SK-N-SH treated with all-trans-retinoic acid at 6 μM for 48 hours (cell line): ENCODE data around the gene NXN.

ENCODE experiments used
- ATAC-seq: fragments of 200-7000 bp; cut with Tn5 transposase; 3 replicates; pipeline ENCODE4 v1.9.1; 2020; ENCODE audit warnings: mild to moderate bottlenecking, moderate library complexity
- ARNTL ChIP-seq: fragments of 450-650 bp; formaldehyde crosslinking; IDR thresholded peaks from 2 replicates; pipeline ENCODE4 v1.5.0; 2020; ENCODE audit warnings: low read depth, mild to moderate bottlenecking, moderate library complexity, borderline replicate concordance
- CREB5 ChIP-seq: fragments of 250-450 bp; sonication (Bioruptor Pico); IDR thresholded peaks from 2 replicates; pipeline ENCODE4 v1.5.1; 2020; ENCODE audit warnings: low read depth, mild to moderate bottlenecking, moderate library complexity
- CSDC2 ChIP-seq: fragments of 250-450 bp; sonication (Bioruptor Pico); IDR thresholded peaks from 2 replicates; pipeline ENCODE4 v1.5.0; 2020; ENCODE audit warnings: mild to moderate bottlenecking, moderate library complexity
- ESRRG ChIP-seq: fragments of 250-450 bp; sonication (Bioruptor Pico); IDR thresholded peaks from 2 replicates; pipeline ENCODE4 v1.6.1; 2021; ENCODE audit warnings: mild to moderate bottlenecking
- GLIS3 ChIP-seq: fragments of 250-450 bp; sonication (Bioruptor Pico); IDR thresholded peaks from 2 replicates; pipeline ENCODE4 v1.5.0; 2020; ENCODE audit warnings: mild to moderate bottlenecking, moderate library complexity
- ISL1 ChIP-seq: fragments of 250-450 bp; sonication (Bioruptor Pico); IDR thresholded peaks from 2 replicates; pipeline ENCODE4 v2.1.2; 2022; ENCODE audit warnings: mild to moderate bottlenecking, moderate library complexity
- OSR1 ChIP-seq: fragments of 250-450 bp; sonication (Bioruptor Pico); IDR thresholded peaks from 2 replicates; pipeline ENCODE4 v1.8.0; 2022; ENCODE audit warnings: moderate library complexity, mild to moderate bottlenecking, inconsistent platforms
- PATZ1 ChIP-seq: fragments of 250-450 bp; sonication (Bioruptor Pico); IDR thresholded peaks from 2 replicates; pipeline ENCODE4 v1.8.0; 2020; ENCODE audit warnings: mild to moderate bottlenecking, moderate library complexity, borderline replicate concordance
- POU6F1 ChIP-seq: fragments of 250-450 bp; sonication (Bioruptor Pico); IDR thresholded peaks from 2 replicates; pipeline ENCODE4 v1.8.0; 2021; ENCODE audit warnings: low read depth, mild to moderate bottlenecking, moderate library complexity, borderline replicate concordance
- PPARA ChIP-seq: fragments of 250-450 bp; sonication (Bioruptor Pico); IDR thresholded peaks from 2 replicates; pipeline ENCODE4 v1.5.0; 2020; ENCODE audit warnings: mild to moderate bottlenecking, borderline replicate concordance
- RARB ChIP-seq: fragments of 250-450 bp; sonication (Bioruptor Pico); IDR thresholded peaks from 2 replicates; pipeline ENCODE4 v1.8.0; 2021; ENCODE audit warnings: mild to moderate bottlenecking, moderate library complexity
- SNAI2 ChIP-seq: fragments of 250-450 bp; sonication (Bioruptor Pico); IDR thresholded peaks from 2 replicates; pipeline ENCODE4 v1.5.0; 2020; ENCODE audit warnings: mild to moderate bottlenecking, moderate library complexity
- TOX ChIP-seq: fragments of 250-450 bp; sonication (Bioruptor Pico); IDR thresholded peaks from 2 replicates; pipeline ENCODE4 v1.8.0; 2021; ENCODE audit warnings: mild to moderate bottlenecking, moderate library complexity, borderline replicate concordance
- ZC3H10 ChIP-seq: fragments of 250-450 bp; sonication (Bioruptor Pico); IDR thresholded peaks from 2 replicates; pipeline ENCODE4 v1.5.1; 2021; ENCODE audit warnings: mild to moderate bottlenecking, moderate library complexity
- ZFP3 ChIP-seq: fragments of 250-450 bp; sonication (Bioruptor Pico); IDR thresholded peaks from 2 replicates; pipeline ENCODE4 v1.5.0; 2020; ENCODE audit warnings: mild to moderate bottlenecking, moderate library complexity
- ZFP30 ChIP-seq: fragments of 450-650 bp; formaldehyde crosslinking; IDR thresholded peaks from 2 replicates; pipeline ENCODE4 v1.5.0; 2022; ENCODE audit warnings: mild to moderate bottlenecking, moderate library complexity
- ZNF565 ChIP-seq: fragments of 450-650 bp; formaldehyde crosslinking; conservative IDR thresholded peaks from 2 replicates; pipeline ENCODE4 v1.5.0; 2020; ENCODE audit warnings: low read depth, mild to moderate bottlenecking, moderate library complexity
- ZNF70 ChIP-seq: fragments of 450-650 bp; formaldehyde crosslinking; IDR thresholded peaks from 2 replicates; pipeline ENCODE4 v1.5.0; 2020; ENCODE audit warnings: mild to moderate bottlenecking, moderate library complexity
- ZNF8 ChIP-seq: fragments of 450-650 bp; formaldehyde crosslinking; IDR thresholded peaks from 2 replicates; pipeline ENCODE4 v1.5.0; 2020; ENCODE audit warnings: mild to moderate bottlenecking, moderate library complexity
- TF ChIP-seq, protein P1 (sequence below): fragments of 250-450 bp; sonication (Bioruptor Pico); IDR thresholded peaks from 2 replicates; pipeline ENCODE4 v1.5.0; 2020; ENCODE audit warnings: mild to moderate bottlenecking, moderate library complexity

NXN gene

DNA sequence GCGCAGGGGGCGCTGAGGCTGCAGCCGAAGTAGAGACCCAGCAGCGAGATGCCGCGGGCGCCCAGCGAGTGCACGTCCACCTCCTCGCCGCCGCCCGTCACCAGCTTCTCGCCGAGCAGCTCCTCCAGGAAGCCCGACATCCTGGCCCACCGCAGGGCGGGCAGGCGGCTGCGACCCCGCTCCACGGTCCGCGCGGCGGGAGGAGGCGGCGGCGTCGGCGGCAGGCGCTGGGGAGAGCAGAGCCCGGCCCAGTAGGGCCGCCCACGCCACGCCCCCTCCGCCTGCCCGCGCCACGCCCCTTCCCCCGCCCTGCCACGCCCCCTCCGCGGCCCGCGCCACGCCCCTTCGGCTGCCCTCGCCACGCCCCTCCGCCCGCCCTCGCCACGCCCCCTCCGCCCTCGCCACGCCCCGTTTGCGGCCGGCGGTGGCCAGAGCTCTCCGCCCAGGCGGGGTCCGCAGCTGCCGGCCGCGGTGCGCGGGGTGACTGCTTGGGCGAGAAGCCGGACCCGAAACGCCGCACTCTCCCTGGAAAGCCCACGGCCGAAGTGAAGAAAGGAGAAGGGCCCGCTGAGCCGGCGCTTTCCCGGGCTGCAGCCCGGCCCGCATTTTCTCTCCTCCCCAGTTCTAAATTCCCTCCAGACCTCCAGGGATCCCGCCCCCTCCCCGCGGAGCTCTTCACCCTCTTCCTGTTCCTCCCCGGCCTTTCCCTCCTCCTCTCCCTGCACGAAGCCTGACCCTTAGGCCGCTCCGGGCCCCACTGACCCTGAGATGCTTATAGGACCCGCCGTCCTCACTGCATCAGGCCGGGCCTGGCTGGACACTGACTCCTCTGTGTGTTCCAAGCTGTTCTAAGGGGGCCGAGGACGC lies at the start of gene NXN:
TSS of gene NXN (minus strand) at position 238 of the 867 bp plus-strand sequence.
- peak; percentile 86 for TF ChIP-seq ZFP3 (CRISPR knock-in tag)
- no peak for TF ChIP-seq ISL1 (CRISPR knock-in tag)
- TF ChIP-seq PPARA (CRISPR knock-in tag), result no peak
- peak; percentile 67 for ATAC-seq

GRCh38 chr17:1027044-1027443 lies 47.5 kb upstream of the NXN start:
- ATAC-seq, result no peak
- TF ChIP-seq POU6F1 (CRISPR knock-in tag), result no peak
- no peak for TF ChIP-seq ZC3H10
- TF ChIP-seq CSDC2, result no peak
- TF ChIP-seq ZNF8 (CRISPR knock-in tag), result no peak
- TF ChIP-seq ZFP3 (CRISPR knock-in tag), result no peak
- no peak for TF ChIP-seq ISL1 (CRISPR knock-in tag)
- TF ChIP-seq PPARA (CRISPR knock-in tag), result no peak
- TF ChIP-seq CREB5 (CRISPR knock-in tag), result no peak
- no peak for TF ChIP-seq OSR1 (CRISPR knock-in tag)
- no peak for TF ChIP-seq GLIS3
- no peak for TF ChIP-seq RARB (CRISPR knock-in tag)
- no peak for TF ChIP-seq ZFP30 (CRISPR knock-in tag)

DNA sequence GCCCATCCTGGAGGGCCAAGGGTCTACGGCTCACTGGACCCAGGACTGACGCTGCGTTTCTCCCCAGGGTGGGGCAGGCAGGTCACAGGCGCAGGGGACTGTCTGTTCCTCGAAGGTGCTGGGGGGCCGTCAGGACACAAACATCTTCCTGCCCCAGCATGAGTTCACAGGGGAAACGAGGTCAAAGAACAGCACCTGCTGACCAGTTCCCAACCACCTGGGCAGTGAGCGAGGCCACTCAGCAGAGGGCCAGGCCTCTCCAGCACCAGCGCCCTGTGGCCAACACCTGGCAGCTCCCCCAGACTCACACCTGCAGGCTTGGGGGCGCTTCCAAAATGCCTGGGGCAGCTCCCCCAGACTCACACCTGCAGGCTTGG lies 47.0 kb upstream of the NXN start:
- TF ChIP-seq SNAI2 (CRISPR knock-in tag), result no peak
- TF ChIP-seq CREB5 (CRISPR knock-in tag), result no peak
- TF ChIP-seq ZFP3 (CRISPR knock-in tag), result no peak
- no peak for ATAC-seq

GRCh38 chr17:1025733-1026598 lies 46.4 kb upstream of the NXN start:
- ATAC-seq, result no peak
- TF ChIP-seq, protein P1, sequence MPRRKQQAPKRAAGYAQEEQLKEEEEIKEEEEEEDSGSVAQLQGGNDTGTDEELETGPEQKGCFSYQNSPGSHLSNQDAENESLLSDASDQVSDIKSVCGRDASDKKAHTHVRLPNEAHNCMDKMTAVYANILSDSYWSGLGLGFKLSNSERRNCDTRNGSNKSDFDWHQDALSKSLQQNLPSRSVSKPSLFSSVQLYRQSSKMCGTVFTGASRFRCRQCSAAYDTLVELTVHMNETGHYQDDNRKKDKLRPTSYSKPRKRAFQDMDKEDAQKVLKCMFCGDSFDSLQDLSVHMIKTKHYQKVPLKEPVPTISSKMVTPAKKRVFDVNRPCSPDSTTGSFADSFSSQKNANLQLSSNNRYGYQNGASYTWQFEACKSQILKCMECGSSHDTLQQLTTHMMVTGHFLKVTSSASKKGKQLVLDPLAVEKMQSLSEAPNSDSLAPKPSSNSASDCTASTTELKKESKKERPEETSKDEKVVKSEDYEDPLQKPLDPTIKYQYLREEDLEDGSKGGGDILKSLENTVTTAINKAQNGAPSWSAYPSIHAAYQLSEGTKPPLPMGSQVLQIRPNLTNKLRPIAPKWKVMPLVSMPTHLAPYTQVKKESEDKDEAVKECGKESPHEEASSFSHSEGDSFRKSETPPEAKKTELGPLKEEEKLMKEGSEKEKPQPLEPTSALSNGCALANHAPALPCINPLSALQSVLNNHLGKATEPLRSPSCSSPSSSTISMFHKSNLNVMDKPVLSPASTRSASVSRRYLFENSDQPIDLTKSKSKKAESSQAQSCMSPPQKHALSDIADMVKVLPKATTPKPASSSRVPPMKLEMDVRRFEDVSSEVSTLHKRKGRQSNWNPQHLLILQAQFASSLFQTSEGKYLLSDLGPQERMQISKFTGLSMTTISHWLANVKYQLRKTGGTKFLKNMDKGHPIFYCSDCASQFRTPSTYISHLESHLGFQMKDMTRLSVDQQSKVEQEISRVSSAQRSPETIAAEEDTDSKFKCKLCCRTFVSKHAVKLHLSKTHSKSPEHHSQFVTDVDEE, result no peak
- TF ChIP-seq ZNF565 (no peak), SNAI2 (CRISPR knock-in tag) (no peak), ZNF70 (CRISPR knock-in tag) (no peak), POU6F1 (CRISPR knock-in tag) (no peak), RARB (CRISPR knock-in tag) (no peak), GLIS3 (no peak), PATZ1 (CRISPR knock-in tag) (no peak), ESRRG (CRISPR knock-in tag) (no peak), ZNF8 (CRISPR knock-in tag) (no peak), PPARA (CRISPR knock-in tag) (no peak), CREB5 (CRISPR knock-in tag) (no peak), ARNTL (CRISPR knock-in tag) (no peak), OSR1 (CRISPR knock-in tag) (no peak), ZFP30 (CRISPR knock-in tag) (no peak), TOX (no peak)
